Measurements from ENCODE around the gene TANGO2.
A peak's percentile ranks its signal among the peaks of the same experiment; 100 is the strongest.

Gene TANGO2

GRCh38 chr22:19990188-19990587, 30.7 kb upstream of the TANGO2 start:
- TF ChIP-seq CTCF (IDR thresholded peaks at IDR 0.05; ENCODE audit: low read depth, low read length), result no peak
- no peaks in the 10 kb centered on the region for H3K27me3 ChIP-seq
- H3K9me3 ChIP-seq, result no peaks in the 10 kb centered on the region
- no peak overlapping the region for H3K4me3 ChIP-seq (ENCODE audit: low read depth, low read length)
- DNase-seq, result peak; percentile 18
- peaks cover 55% of the 10 kb centered on the region for H3K4me1 ChIP-seq
- peaks cover 10% of the 10 kb centered on the region for H3K36me3 ChIP-seq

GRCh38 chr22:19990609-19991394, 30.1 kb upstream of the TANGO2 start:
- peaks cover 55% of the 10 kb centered on the region for H3K4me1 ChIP-seq
- no peak for TF ChIP-seq CTCF (IDR thresholded peaks at IDR 0.05; ENCODE audit: low read depth, low read length)
- H3K36me3 ChIP-seq, result peaks cover 11% of the 10 kb centered on the region
- DNase-seq, result peak; percentile 78
- H3K27me3 ChIP-seq, result no peaks in the 10 kb centered on the region
- H3K9me3 ChIP-seq, result no peaks in the 10 kb centered on the region
- H3K4me3 ChIP-seq (ENCODE audit: low read depth, low read length), result no peak overlapping the region

- peak; percentile 36 for DNase-seq
- Histone ChIP-seq H3K4me1 (peaks cover 59% of the 10 kb centered on the region), H3K9me3 (no peaks in the 10 kb centered on the region)
Measured at GRCh38 chr22:19991395-19991644, 29.6 kb upstream of the TANGO2 start.

DNA sequence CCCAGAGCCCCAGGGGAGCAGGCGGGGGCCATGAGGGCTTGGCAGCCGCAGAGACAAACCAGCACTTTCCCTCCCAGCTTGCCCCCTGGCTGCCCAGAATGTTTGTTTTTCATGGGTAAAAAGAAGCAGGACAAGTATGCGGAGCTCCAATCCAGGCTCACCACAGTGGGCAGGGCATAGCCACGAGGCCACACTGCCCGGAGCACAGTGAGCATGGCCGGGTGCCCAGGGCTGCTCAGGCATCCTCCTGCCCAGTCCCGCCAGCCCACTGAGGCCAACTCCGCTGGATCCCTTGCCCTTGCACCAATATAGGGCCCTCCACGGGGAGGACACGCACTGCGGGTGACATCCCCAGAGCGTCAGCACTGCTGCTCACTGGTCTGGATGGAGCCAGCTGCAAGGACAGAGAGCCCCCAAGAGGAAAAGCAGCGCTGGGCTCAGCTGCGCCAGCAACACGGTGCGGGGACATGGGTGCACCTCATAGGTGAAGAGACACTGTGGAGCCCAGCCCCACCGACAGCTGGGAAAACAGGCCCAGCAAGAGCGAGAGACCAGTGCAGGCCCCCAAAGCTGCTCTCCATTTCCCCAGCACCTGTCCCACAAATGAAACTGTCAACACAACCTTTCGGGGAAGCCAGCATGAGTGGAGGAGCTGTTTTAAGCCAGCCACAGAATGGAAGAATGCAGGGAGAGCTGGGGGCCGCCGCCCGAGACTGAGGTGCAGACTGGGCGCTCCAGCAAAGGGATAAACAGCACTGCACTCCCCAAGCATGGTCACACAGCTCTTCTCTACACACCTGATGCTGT, 29.1 kb upstream of the TANGO2 start:
- TF ChIP-seq CTCF (IDR thresholded peaks at IDR 0.05; ENCODE audit: low read depth, low read length), result no peak
- H3K9me3 ChIP-seq, result no peaks in the 10 kb centered on the region
- H3K4me3 ChIP-seq (ENCODE audit: low read depth, low read length), result no peak overlapping the region
- peaks cover 11% of the 10 kb centered on the region for H3K36me3 ChIP-seq
- H3K27me3 ChIP-seq, result no peaks in the 10 kb centered on the region
- H3K4me1 ChIP-seq, result peaks cover 62% of the 10 kb centered on the region
- peak; percentile 22 for DNase-seq

More at GRCh38 chr22:19991395-19991644, 29.6 kb upstream of the TANGO2 start:
- Histone ChIP-seq H3K4me3 (ENCODE audit: low read depth, low read length) (no peak overlapping the region), H3K36me3 (peaks cover 11% of the 10 kb centered on the region), H3K27me3 (no peaks in the 10 kb centered on the region)
- no peak for TF ChIP-seq CTCF (IDR thresholded peaks at IDR 0.05; ENCODE audit: low read depth, low read length)

- H3K4me3 ChIP-seq (ENCODE audit: low read depth, low read length), result no peak overlapping the region
Measured at GRCh38 chr22:19992481-19992911, 28.4 kb upstream of the TANGO2 start.

More at GRCh38 chr22:19992481-19992911, 28.4 kb upstream of the TANGO2 start:
- no peaks in the 10 kb centered on the region for H3K9me3 ChIP-seq
- peak; percentile 7 for DNase-seq
- H3K36me3 ChIP-seq, result peaks cover 11% of the 10 kb centered on the region
- TF ChIP-seq CTCF (IDR thresholded peaks at IDR 0.05; ENCODE audit: low read depth, low read length), result no peak
- H3K4me1 ChIP-seq, result peaks cover 66% of the 10 kb centered on the region
- H3K27me3 ChIP-seq, result no peaks in the 10 kb centered on the region
